ENCODE data around the gene C5orf46.

The C5orf46 gene

DNA sequence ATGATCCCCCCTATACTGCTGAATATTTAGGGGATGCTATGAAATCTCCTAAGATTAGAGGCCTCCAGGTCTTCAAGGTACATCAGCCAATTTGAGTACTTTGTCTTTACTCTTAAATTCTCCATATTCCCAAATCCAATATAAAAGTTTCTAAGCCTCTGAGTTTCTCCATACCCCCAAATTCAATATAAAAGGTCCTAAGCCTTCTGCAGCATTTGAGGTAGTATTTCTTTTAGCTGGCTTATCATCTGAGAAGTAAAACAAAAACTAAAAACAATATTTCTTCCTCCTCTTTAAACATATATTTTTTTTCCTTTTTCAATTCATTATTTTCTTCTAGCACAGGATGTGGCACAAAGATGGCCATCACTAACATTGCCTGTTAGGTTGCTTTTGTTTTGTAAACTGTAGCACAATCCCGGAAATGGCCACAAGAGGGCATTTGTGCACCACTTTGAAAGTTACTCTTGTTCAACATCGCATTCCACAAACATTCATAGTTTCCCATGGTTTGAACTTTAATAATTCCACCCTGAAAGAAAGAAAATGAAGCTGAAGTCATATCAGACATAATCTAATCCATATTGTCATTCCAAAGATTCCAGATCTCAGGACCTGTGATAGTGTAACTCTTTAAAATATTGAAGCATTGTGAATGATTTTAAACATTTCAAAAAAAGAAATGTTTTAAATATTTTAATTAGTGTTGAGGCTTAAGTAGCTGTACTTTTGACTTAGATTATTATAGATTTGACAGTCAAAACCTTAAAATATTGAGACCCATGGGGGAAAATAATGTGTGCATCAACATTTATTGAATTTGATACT is 48.8 kb downstream of the C5orf46 start:
- DNase-seq, result no peak

DNA sequence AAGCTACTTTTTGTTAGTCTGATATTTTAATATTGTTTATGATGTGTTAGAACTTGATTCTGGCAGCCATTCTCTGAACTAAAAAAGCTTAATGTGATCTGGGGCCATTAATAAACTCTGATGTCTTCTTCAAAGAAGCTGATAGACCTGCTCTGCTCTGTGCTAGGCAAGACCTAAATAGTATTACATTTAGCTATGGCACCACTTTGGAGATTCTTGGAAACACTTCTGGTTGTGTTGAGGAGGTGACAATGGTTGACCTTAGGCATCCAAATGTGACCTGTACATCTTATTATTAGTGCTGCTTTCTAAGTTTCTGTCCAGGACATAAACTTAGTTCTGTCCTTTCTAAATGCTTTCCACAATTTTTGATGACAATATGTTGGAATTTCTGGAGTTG is 49.5 kb downstream of the C5orf46 start:
- DNase-seq, result no peak

DNA sequence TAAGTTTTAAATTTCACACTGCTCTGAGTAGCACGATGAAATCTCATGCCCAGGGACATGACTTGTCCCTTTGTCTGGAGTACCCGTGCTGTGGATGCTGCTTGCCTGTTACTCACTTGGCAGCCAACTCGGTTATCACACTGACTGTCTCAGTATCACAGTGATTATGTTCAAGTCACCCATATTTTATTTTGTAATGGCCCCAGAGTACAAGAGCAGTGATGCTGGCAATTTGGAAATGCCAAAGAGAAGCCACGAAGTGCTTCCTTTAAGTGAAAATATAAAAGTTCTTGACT is 50.6 kb downstream of the C5orf46 start:
- no peak for DNase-seq

DNA sequence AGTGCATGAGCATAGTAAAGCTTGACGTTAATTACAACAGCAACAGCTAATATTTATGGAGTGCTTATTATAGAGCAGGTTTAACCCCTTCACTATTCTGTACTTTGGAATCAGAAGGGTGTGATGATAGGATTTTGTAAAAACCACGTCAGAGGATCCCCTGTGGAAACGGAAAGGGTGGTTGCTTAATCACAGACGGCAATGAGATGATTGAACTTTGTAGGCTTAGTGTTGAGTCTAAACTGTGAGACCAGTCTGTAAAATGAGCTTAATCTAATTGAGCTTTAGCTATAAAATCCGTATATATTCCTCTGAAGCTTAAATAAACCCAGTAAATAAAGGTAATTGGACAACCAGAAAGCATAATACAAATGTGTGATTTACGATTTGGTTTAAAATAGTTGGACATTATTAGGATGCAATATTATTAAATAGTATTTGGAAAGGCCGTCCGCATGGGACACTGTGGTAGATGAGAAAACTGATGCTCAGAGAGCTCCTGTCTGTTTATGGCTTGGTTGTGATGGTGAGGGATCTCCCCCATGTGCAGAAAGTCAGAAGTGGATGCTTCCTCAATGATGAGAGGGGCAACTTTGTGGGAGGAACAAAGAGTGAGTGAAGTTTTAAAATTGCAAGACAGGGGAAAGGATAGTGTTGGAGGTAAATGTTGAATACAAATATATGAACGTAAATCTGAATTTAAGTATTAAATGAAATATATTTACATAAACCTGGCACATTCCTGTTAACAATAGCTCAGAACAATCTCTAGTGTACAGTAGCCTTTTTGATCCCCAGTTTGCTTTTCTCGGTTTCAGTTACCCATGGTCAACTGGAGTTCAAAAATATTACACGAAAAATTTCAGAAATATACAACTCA is 51.2 kb downstream of the C5orf46 start:
- DNase-seq, result no peak

GRCh38 chr5:147854331-147854730 is 52.0 kb downstream of the C5orf46 start:
- no peak for DNase-seq

DNA sequence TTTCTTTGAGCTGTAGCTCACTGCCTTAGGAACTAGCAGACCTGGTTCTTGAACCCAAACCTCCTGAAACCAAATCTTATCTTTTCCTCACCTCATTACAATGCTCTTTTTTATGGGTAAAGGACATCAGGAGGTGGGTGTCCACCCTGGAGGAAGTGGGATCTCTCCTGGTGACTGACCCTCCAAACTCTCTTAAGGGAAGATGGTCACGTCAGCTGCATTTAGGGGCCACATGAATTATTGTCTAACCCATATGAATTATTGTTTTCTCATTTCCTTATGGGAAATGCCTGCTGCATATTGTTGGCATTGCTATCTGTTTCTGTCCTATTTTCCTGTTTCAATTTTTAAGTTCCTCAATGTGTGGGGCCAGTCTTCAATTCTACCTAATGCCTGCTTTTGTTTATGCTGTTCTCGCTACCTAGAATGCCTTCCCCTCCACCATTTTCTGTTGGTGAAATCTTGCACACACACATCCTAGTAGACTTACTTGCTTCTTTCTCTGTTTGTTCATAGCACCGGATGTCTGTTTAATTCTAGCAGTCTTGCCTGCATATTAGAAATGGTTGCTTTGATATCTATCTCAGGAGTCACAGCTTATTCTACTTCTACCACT is 52.9 kb downstream of the C5orf46 start:
- DNase-seq, result no peak

GRCh38 chr5:147852365-147852764 is 54.0 kb downstream of the C5orf46 start:
- no peak for DNase-seq

DNA sequence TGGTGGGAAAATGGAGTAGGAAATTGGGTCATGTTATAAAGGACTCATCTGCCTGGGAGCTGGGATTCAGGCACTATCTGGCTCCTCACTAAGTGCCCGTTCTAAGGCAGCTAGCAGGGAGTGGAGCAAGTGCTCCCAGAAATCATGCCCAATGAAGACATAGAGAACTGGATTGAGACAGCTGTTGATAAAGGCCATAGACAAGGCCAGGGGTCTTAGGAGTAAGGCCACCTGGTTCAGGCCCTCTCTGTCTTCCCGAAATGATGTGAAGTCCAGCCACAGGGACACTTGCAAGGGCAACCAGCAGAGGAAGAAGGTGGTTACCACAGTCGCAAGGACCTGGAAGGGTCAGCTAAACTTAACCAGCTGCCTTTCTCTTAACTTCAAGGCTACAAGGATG is 54.8 kb downstream of the C5orf46 start:
- no peak for DNase-seq

DNA sequence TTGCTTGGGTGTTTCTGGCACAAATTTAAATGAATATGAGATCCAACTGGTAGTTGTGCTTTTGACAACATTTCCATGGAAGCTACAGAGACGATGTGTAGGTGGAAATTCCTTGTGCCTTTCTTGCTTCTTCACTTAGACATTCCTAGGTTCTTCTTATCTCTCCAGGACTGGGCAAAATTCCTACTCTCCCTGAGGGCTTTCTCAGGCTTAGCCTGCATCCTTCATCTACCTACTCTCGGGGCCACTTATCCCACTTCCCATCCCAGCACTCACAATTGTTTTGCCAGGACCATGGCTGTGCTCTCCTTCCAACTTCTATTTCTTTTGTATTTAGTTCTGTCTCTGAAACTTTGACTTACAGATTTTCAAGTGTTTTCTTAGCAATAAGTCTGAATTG is 57.1 kb downstream of the C5orf46 start:
- DNase-seq, result no peak

DNA sequence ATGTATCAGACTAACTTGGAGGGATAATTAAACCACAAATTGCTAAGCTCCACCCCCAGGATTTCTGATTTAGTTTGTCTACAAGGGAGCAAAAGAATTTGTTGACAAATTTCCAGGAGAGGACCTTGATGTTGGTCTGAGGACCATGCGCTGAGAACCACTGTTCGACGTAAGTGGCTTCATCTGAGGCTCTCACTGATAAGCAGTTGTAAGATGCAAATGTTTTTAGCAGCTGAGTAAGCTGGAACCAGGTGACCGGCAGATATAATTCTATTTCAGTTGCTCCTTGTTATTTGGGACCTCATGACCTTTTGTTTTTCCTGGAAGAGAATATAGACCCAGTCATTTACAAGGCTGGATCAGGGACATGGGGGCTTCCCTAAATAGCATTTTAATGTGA is 60.7 kb downstream of the C5orf46 start:
- no peak for DNase-seq

GRCh38 chr5:147844846-147845245 is 61.5 kb downstream of the C5orf46 start:
- DNase-seq, result no peak

GRCh38 chr5:147842869-147843268 is 63.5 kb downstream of the C5orf46 start:
- no peak for DNase-seq
